Measurements from ENCODE around the gene OPHN1.
"Not testable (repeated sequence)": the region's sequence is repeated elsewhere in the genome, so short reads cannot be mapped to it uniquely, and the experiment has no call there.

Gene OPHN1

DNA sequence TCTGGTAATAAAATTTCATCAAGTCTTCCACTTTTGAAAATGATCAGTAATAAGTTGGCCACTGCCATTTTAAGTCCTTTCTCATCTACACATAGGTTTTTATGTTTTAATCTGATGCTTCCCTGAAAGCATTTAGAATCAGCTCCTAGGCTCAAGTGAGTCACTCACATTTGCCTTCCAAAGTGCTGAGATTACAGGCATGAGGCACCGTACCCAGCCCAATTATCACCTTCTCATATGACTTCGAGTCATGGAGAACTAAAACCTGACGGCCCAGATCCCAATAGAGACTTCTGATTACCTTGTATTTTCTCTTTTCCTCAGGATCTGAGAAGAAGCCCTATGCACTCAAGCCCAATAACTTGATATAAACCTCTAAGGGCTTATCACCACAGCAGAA, 140.8 kb downstream of the OPHN1 start:
- no peak overlapping the region for H3K4me3 ChIP-seq (ENCODE audit: low read depth, low read length)
- TF ChIP-seq CTCF (IDR thresholded peaks at IDR 0.05; ENCODE audit: low read depth, low read length) = no peak

- no peak overlapping the region for H3K4me3 ChIP-seq (ENCODE audit: low read depth, low read length)
- no peak for TF ChIP-seq CTCF (IDR thresholded peaks at IDR 0.05; ENCODE audit: low read depth, low read length)
Observed at GRCh38 chrX:68288127-68288526, 145.2 kb downstream of the OPHN1 start.

DNA sequence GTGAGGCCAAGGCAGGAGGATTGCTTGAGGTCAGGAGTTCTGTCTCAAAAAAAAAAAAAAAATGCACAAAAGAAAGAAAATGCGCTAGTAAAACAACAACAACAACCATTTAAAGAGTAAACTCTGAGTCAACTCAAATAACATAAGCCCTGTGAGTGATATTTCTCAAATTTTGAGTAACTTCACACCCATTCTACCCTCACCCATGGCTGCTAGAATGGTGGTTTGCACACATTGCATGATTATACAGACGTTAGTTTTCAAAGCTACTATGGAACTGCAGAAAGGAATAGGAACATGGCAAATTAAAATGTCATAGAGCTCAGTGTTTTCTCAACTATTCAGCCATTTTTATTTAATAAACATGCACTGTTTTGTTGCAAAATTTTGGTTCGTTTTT, 145.9 kb downstream of the OPHN1 start:
- TF ChIP-seq CTCF (IDR thresholded peaks at IDR 0.05; ENCODE audit: low read depth, low read length) = no peak
- no peak overlapping the region for H3K4me3 ChIP-seq (ENCODE audit: low read depth, low read length)

DNA sequence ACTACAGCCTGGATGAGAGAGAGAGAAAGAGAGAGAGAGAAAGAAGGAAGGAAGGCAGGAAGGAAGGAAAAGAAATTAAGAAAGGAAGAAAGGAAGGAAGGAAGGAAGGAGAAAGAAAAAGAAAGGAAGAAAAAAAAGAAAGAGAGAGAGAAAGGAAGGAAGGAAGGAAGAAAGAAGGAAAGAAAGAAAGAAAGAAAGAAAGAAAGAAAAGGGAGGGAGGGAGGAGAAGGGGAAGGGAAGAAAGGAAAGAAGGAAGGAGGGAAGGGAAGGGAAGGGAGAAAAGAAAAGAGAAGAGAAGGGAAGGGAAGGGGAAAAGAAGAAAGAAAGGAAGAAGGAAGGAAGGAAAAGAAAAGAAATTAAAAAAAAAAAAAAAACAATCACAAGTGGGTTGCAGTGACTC, 146.3 kb downstream of the OPHN1 start:
- no peak for TF ChIP-seq CTCF (IDR thresholded peaks at IDR 0.05; ENCODE audit: low read depth, low read length)

DNA sequence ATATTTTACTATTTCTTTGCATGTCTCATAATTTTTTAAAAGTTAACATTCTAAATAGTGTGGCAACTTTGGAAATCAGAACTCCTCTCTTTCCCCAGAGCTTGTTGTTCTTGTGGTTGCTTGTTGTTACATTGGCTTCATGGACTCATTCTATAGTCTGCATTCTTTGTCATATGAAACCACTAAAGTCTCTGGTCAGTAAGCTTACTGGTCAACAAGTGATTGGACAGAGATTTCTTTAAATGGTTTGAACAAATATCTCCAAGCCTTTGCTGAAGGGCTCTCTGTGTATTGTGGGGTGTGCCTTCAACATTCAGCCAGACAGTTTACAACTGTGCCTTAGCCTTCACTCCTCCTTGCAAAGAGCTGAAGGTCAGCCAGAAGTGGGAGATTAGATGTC, 147.2 kb downstream of the OPHN1 start:
- no peak overlapping the region for H3K4me3 ChIP-seq (ENCODE audit: low read depth, low read length)
- TF ChIP-seq CTCF (IDR thresholded peaks at IDR 0.05; ENCODE audit: low read depth, low read length) = no peak

More for the DNA sequence above, 146.3 kb downstream of the OPHN1 start:
- H3K4me3 ChIP-seq (ENCODE audit: low read depth, low read length) = no peak overlapping the region

GRCh38 chrX:68284281-68284904, 148.9 kb downstream of the OPHN1 start:
- H3K4me3 ChIP-seq (ENCODE audit: low read depth, low read length) = no peak overlapping the region
- TF ChIP-seq CTCF (IDR thresholded peaks at IDR 0.05; ENCODE audit: low read depth, low read length) = no peak

DNA sequence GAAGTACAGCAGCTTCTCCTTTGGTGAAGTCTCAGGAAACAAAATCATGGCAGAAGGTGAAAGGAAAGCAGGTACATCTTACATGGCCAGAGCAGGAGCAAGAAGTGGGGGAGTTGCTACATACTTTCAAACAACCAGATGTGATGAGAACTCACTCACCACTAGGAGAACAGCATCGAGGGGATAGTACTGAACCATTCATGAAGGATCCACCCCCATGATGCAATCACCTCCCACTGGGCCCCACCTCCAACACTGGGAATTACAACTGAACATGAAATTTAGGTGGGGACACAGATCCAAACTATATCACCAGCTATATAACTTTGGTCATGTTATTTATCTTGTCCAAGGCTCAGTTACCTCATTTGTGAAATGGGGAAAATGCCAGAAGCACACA, 159.4 kb downstream of the OPHN1 start:
- no peak for TF ChIP-seq CTCF (IDR thresholded peaks at IDR 0.05; ENCODE audit: low read depth, low read length)
- H3K4me3 ChIP-seq (ENCODE audit: low read depth, low read length) = no peak overlapping the region

DNA sequence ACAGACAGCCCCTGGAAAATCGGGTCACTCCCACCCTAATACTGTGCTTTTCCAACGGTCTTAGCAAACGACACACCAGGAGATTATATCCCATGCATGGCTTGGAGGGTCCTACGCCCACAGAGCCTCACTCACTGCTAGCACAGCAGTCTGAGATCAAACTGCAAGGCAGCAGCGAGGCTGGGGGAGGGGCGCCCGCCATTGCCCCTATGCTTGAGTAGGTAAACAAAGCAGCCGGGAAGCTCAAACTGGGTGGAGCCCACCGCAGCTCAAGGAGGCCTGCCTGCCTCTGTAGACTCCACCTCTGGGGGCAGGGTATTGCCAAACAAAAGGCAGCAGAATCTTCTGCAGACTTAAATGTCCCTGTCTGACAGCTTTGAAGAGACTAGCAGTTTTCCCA, 168.5 kb downstream of the OPHN1 start:
- not testable (repeated sequence) for H3K4me3 ChIP-seq (ENCODE audit: low read depth, low read length)

Data from WI38 (cell line).